ENCODE measurements around the gene WDR27.

WDR27 gene

DNA sequence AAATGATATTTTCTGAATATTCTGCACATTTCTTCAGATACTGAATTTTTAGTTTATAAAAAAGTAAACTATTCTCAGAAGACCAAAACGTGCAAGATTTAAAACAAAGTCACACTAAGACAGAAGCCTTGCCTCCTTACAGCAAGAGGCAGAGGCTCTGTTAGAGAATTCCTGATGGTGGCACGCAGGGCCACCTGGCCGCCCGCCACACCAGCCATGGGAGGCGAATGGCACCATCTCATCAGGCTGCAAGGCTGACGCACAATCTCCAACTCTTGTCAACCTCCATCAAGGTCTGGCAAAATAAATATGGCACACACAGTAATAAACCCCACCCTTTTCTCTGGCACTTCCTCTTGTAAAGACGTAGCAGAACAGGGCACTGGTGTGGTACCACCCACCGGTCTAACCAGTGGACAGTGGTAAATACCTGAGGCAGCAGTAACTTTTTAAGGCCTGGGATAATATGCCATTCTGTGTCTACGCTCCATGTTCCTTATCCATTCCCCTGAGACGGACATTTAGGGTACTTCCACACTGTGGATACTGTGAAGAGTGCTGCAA lies 111.4 kb downstream of the WDR27 start:
- DNase-seq, result no peak

DNA sequence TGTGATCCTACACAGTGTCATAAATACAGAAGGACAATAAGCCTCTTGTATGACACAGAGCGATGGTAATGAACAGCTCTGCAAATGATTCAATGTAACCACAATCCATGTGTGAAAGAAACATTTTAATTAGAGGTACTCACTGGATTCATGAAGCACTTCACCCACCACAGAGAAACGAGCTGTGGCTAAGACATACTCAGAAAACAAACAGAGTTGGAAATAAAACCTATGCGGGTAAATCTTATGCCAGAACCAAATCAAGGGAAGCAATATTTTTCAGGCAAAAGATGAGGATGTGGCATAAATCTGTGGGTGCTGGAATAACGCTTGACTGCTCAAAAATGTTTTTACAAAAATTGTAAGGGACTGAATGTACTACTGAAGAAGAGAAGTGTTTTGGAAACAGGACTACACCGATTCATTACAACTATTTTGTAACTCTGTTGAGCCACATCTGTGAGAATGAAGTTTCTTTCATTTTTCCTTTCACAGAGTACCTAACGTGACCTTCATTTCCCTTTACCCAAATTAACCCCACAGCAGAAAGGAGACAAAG lies 112.1 kb downstream of the WDR27 start:
- DNase-seq, result no peak

DNA sequence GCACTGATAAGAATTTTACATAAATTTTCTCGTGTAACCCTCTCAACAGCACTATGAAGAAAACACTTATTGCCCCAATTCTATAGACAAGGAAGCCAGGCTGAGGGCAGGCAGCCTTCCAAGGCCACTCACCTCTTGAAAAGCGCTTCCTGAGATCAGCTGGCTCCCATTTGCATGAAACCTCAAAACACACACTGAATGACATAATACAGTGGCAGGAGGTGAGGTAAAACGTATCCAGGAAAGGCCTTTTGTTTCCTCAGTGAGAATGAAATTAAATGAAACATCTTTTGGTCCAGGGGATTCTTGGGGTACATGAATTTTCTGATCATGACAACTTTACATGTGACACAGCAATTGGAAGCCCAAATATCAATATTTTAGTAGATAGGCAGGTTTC lies 112.5 kb downstream of the WDR27 start:
- DNase-seq, result no peak

DNA sequence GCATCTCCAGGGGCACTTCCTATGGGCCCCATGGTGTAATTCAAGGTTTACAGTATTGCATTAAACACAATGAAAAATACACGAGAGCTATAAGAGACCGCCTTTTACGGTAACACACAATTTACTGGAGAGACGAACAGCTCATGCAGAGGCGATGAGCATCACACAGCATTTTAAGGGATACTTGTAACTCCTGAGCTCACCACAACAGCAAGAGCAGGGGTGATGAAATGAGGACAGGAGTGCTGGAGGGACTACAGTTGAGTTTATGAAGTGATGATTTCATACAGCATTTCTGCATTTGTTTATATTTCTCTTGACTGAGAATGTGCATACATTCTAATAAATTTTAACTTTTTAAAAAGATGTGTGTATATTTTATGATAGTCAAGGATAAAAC lies 113.9 kb downstream of the WDR27 start:
- DNase-seq, result no peak

DNA sequence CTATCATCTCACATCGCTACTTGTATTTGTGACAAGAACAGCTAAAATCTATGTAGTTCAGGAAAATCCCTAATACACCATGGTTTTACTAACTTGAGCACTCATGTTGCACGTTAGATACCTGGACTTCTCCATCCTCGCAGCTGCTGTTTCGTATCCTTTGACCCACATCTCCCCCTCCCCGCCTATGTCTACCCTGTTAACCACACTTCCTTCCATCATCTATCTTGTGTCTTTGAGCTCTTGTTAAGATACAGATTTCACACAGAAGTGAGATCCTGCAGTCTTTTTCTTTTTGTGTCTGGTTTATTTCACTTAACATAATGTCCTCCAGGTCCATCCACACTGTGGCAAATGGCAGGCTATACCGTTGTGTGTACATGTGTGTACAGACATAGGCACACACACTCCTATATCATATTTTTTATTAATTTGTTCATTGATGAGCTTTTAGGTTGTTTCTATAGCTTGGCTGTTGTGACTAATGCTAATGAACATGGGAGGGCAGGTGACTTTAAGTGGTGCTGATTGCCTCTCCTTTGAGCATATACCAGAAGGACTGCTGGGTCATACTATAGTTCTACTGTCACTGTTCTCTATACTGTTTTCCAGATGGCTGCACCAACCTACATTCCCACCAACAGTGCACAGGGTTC lies 117.8 kb downstream of the WDR27 start:
- DNase-seq, result no peak

DNA sequence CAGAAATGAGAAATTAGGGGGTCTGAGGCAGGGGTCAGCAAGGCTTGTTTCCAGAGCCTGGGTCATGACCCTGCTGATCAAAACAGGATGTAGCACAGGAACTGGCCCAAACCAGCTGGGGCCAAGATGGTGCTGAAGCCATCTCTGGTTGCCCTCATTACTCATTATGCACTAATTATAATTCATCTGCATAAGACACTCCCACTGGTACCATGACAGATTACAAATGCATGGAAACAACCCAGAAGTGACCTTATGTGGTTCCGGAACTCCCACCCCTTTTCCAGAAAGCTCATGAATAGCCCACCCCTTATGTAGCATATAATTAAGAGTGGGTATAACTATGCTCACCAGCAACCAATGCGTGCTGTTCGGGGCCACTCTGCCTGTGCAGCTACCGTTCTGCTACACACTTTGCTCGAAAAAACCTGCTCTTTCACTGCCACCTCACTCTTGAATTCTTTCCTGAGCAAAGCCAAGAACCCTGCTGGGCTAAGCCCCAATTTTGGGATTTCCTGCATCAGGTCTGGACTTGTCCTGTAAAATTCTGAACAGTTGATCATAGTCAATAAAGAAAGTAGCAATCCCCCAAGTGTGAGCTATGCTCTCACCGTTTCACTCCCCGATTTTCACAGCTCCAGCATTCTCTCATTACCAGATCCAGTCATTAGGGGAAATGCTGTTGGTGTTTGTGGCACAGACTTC lies 122.3 kb downstream of the WDR27 start:
- no peak for DNase-seq

DNA sequence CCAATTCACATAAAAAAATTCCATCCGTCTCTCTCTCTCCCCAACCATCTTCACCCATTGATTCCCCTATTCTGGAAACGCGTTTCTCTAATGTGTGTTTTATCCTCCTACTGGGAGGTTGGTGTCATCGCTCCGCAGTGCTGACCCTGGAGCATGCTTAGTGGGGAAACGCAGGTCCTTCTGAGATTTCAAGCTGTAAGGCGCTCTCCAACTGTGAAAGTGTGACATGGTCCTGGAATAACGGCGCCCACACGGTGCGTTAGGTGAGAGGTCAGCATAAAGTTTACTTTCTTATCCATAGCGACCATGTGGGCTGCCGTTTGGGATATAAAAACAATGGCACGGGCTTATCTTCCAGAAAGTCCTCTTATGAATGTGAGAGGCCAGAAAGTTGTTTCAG lies 123.9 kb downstream of the WDR27 start:
- DNase-seq, result no peak

DNA sequence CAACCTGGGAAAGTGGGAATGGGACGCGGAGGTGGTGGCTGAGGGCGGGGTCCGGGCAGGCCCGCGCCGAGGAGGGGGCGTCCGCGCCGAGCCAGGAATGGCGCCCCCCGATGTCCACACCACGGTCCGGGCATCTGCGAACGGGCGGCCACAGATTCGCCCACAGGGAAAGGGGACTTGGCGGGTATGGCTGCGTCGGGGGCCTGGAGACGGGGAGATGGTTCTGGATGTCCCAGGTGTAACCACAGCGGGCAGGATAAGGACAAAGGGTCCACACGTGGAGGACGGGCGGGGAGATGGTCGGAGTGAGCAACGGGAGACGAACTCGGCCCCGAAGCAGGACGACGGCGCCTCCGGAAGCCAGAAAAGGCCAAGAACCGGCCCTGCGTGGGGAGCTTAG lies 124.6 kb downstream of the WDR27 start:
- DNase-seq, result no peak

DNA sequence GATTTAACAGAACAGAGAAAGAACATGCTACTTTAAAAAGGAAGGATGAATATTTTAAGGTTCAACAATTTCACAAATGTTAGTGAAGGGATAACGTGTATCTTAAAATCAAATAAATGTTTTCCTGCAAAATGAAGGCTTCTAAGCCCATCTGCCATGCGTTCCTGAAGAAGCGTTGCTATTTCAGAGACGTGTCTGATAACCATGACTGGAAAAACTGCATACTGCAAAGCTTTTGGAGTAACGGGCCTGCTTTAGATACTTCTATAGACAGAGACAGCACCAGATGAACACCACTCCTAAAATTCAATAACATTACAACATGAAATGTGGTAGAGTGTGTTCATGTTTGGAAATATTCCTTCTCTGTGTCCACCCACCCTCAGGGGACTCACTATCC lies 126.0 kb downstream of the WDR27 start:
- DNase-seq, result no peak

DNA sequence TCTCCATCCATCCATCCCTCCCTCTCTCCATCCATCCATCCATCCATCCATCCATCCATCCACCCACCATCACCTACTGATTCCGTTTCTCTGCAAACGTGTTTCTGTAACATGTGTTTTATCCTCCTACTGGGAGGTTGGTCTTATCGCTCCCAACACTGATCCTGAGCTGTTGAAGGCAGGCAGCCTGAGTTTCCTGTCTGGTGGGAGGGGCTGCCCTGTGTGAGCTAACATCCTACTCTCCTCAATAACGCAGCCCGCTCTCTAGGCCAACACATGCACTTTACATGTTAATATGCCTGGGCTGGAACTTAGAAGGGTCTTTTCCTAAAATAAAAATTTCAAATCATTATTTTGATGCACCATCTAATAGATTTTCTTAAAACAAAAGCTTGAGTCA lies 126.5 kb downstream of the WDR27 start:
- DNase-seq, result no peak

DNA sequence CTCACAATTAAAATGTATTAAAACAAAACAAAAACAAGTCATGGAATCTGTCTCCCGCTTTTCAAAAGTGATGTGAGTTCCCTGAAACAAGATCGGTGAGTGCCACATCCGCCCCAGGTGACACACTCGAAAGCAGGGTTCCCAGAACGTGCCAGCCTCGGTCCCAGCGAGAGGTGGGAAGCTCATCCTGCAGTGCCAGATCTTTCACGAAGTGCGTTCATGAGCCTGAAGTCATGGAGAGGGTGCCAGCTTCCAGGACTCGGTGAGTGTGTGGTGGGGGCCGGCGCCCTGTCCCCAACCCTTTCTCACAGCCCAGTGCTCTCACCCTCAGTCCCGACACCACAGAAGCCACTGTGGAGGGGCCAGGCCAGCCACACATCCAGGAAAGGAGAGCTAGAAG lies 127.4 kb downstream of the WDR27 start:
- DNase-seq, result no peak

DNA sequence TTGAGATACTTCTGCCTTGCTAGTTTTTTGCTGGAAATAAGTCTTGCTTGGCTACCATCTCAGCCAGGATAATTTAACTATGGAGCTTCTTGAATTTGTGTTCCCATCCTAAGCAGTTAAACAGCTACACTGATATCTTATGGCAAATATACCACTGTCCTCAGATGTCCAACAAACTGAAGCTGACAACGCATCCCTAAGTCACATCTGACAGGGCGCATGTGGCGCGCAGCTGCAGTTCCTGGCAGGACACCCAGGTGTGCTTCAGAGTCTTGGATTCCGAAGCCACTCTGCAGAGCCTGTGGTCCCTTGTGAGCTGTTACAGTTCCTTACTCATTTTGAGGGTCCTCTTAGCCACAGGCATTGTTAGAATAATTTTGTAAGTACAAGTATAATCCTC lies 127.9 kb downstream of the WDR27 start:
- no peak for DNase-seq

DNA sequence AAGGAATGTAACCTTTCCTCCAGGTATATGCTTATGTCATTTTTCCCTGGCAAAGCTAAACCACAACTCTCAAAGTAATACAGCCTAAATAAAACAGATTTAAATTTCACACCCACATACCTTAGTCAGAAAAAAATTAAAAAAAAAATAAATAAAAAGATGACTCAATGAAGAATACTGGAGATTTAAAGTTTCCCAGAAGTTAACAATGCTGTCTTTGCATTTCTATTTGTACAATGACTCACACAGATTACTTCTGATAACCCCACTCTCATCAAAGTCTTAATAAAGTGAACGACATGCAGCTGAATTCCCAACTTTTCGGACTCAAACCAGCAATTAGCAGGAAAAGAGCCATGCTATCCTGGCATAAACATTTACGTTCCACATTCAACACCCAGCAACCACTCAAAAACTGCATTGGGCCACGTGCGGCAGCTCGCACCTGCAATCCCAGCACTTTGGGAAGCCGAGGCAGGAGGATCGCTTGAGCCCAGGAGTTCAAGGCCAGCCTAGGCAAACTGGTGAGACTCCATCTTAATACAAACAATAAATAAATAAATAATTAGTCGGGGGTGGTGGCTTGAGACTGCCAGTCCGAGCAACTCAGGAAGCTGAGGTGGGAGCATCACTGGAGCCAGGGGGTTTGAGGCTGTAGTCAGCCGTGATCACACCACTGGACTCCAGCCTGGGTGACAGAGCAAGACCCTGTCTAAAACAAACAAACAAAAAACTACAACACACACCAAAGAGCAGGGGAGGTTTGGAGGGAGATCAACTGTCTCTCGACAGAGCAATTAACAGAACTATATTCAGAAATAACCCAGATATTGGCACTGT lies 130.5 kb downstream of the WDR27 start:
- DNase-seq, result no peak

DNA sequence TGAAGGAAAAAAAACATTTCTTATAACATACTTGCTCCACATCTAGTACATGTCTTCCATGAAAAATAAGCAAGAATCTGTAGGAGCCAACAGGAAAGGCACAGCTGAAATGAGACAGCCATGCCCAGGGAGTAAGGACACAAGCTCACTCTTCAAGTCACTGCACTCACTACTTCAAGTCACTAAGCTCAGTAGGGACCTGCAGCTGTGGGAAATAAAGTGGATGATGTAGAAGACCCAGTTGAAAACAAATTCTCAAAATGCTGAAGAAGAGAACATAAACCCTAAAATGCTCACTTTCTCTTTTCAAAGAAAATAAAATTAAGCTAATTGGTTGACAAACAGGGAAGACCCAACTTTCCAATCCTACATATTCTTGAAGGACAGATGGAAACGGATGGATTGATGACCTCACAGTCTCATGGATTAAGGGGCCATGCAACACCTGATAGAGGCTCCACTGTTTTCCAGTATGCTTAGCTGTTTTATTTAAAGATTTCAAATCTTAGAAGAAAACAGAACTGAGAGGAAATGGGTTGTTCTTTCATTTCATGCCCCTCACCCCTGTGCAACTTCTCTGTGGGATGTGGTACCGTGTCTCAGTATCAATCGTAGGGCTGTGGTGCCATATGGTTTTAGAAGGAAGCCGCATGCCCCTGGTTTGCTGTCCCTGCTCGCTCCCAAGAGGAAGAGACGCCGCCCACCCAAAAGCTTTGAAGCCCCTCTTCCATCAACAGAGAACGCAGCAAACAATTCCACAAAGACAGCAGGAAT lies 133.3 kb downstream of the WDR27 start:
- no peak for DNase-seq

DNA sequence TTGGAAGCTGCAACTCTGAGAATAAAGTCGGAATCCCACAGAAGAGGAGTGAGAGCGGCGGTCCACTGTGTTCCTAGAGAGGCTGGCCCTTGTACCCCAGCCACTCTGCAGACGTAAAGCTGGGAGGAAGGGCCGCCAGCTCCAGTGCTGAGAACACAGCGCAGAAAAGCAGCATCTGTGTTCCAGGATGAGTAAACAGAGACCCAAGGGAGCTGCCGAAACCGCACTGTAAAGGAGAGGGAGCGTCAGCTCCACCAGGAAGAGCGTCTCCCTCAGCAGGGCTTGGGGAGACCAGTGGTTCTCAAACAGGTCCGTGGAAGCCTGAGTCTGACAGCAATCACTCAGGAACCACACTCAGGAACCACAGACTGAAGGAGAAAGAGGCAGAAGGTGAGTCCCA lies 134.0 kb downstream of the WDR27 start:
- no peak for DNase-seq

DNA sequence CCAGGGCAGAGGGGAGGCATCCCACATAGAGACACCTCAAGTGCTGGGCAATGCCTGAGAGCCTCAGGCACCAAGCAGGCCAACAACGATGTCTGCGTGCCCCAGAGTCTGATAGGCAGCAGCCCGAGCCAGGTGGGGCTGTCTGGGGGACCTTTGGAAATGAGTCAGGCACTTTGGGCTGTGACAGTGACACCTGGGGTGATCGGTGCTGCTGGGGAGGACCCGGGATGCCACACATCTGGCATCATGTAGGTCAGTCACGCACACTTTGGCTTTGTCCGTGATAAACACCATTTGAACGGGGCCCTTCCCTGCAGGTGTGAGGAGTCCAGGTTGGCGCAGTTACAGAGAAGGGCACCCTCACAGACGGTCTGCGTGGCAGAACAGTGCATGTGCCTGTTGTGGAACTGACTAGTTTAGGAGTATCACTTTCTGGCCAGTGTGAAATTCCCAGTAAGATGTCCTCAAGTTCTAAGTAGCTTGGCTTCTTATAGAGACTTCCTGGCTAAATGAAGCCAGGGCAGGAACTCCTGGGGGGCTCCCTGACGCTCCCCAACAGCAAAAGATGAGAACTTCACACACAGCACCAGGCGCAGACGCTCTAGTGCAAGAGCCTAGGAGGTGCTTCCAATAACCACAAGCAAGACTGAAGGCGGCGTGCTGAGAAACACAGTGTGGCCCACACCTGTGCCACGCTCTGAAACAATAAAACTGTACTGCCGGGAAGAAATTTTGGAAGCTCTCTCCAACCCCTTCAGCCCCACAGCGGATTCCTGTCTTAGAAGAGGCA lies 134.7 kb downstream of the WDR27 start:
- DNase-seq, result no peak

DNA sequence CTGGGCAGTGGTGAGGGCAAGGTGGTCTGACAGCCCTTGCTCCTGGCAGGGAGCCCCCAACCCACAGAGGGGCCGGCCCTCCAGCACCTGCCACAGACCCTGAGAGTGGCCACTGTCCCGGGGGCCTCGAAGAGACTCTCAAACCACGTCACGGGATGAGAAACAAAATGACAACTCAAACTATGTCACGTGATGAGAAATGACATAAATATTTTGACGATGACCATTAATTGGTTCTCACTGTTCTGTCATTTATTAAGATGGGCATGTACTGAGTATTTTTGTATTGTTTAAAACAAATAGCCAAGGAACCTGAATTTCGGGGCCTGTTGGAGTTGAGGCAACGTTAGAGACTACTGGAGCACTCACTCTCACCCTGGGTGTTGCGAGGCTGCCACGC lies 135.5 kb downstream of the WDR27 start:
- no peak for DNase-seq

DNA sequence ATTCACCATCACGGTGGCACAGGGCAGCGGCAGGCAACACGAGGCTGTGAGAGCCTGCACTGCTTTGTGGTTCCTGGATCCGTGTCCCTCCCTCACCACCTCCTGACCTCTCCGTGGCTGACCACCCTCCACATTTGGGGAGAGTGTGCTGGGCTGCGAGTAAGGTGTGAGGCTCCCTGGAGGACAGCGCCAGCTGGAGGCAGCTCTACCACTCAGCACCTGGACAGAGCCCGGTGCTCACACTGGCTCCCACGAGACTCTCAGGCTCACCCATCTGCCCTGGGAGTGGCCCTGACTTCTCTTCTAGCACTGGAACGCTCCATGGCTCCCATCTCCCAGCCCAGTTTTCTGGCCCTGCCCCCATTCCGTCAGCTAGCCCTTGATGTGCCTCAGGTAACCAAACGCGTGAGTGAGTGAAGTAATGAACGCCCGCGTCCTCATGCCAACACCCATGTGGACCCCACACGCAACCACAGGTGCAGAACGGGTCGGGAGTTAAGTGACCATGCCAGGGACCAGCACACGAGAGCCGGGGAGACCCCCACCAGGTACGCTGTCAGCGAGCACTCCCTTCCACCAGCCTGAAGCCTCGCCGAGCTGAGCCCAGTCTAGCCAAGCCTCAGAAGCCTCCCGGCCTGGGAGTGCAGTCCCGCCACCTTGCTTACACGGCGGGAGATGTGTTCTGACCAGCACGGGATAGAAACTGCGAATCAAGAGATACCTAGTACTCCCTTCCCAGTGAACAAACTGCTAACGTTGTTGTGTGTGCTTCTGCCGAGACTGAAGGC lies 137.2 kb downstream of the WDR27 start:
- DNase-seq, result no peak

DNA sequence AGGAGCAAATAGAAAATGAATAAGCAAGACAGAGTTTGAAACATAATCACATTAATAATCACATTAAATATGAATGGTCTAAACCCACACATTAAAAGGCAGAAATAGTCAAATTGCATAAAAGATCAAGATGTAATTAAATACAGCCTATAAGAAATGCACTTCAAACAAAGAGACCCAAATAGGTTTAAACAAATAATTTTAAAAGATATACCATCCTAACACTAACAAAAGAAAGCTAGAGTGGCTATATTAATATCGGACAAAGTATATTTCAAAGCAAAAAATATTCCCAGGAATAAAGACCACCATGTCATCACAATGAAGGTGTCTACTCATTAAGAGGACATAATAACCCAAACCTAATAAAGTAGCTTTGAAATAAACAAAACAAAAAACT lies 140.2 kb downstream of the WDR27 start:
- no peak for DNase-seq

DNA sequence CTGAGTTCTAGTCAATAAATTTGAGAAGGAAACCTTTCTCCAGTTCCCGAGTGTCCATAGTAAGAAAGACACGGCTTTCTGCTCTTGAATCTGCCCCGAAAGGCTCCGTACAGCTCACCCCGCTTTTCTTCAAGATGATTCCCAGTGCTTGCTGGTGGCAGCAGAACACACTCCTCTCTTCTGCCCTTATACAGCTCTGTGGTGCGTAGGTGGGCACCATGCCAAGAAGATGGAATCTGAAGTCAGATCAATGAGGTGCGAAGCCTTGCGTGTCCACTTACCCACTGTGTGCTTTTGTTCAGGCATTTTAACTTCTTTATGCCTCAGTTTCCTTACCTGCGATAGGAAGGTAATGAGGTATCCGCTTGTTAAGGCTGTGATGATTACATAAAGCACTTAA lies 142.2 kb downstream of the WDR27 start:
- no peak for DNase-seq
